HG02840 (cell line): ENCODE data around the gene CMTM7.
A peak's percentile ranks its signal among the peaks of the same experiment; 100 is the strongest.
"Not testable (repeated sequence)": the region's sequence is repeated elsewhere in the genome, so short reads cannot be mapped to it uniquely, and the experiment has no call there.

Experiments used
- ATAC-seq: cut with Tn5 transposase; IDR thresholded peaks from one replicate; pipeline ENCODE4 v1.9.1; 2021; ENCODE audit warnings: mild to moderate bottlenecking, moderate library complexity, moderate number of reproducible peaks; ENCODE audit not compliant: unreplicated experiment, low FRiP score

CMTM7 gene

DNA sequence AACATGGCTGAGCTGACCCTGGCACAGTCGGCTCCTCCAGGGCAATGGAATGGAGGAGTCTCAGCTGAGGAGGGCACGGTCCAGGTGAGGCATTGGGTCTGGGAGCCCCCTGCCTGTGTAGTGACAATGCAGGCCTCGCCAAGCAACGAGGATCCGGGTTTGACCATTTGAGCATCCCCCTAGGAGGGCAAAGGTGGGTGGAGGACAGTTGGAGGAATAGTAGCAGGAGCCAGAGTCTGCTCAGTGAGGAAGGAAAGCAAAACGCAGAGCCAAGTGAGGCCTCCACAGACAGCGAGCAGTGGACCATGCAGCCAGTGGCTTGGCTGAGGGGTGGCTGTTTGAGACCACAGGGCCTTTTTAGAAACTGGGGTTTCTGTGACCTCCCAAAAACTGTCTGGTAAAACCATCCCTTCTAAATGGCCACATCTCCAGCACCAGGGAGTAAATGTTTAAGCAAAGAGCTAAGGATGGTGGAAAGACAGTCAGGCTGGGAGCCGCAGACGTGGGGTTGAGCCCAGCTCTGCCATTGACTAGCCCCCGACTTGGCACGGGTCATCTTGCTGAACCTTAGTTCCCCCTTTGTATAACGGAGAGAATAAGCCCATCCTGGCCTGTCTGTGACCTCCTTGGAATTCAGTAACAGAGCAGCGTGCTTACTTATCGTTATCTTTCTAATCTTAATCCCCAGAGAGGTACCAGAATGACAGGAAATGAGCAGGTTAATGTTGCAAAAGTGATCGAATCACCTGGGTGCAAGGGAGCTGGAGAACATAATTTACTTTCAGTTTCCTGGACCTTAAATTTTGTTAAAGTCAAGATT, 64.2 kb downstream of the CMTM7 start:
- ATAC-seq, result no peak

DNA sequence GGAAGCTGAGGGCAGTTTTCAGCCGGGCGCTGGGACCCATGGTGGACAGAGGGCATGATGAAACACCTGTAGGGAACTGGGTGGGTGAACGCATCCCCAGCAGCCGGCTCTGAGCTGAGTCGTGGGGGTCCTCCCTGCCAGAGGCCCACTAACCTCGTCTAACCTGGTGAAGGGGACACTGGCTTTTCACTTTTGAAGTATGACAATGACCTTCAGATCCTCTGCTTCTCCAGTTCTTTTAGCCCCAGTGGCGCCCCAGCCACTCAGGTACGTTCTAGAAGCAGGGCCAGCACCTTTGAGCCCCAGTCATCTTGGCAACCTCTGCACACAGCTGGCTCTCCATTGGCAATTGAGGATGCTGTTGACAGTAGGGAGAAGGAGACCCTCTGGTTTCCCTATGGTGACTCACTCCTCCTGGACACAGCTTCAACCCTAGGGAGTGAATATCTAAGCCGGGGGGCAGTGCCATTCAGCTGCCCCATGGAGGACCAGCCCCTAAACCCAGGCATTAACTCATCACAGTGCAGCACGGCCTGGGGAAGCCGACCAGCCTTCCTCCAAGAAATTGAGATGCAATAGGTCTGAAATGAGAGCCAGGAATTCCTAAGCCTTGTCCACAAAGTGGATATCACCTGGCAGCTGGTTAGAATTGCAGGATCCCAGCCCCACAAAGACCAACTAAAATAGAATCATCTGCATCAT, 64.9 kb downstream of the CMTM7 start:
- ATAC-seq, result no peak

DNA sequence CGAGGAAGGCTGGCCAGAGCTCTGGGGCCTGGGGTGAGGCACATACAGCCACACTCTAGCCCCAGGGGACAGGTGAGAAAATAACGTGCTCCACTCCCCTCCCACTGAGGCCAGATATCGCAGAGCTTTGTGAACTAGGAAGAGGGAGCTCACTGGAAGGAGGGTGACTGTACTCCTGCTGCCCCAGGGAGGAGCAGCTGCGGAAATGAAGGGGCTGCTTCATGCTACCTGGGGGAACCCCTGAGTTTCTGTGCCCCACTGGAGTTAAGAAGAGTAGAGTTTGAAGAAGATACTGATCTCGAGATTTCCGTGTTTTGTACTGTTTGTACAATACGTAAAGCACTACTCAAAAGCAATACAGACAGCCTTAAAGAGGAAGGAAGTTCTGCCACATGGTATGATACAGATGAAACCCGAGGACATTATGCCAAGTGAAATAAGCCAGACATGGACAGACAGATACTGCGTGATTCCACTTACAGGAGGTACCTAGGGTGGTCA, 66.4 kb downstream of the CMTM7 start:
- no peak for ATAC-seq

DNA sequence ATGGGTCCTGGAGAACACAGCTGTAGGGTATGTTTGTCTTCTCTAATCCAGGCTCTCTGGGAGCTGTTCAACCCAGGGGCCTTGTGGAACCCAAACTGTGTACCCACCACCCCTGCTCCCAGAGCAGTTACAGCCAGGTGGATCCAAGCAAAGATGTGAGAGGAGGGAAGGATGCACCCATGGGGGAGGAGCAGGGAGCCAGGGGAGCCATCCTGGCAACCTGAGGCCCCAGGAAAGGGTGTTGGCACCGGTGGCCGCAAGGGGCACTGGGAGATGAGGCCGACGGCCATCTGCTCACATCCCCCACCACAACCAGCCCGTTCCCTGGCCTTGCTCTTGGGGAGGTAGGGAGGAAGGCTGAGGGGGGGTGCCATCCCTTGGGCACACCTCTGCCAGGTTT, 67.8 kb downstream of the CMTM7 start:
- ATAC-seq, result no peak

DNA sequence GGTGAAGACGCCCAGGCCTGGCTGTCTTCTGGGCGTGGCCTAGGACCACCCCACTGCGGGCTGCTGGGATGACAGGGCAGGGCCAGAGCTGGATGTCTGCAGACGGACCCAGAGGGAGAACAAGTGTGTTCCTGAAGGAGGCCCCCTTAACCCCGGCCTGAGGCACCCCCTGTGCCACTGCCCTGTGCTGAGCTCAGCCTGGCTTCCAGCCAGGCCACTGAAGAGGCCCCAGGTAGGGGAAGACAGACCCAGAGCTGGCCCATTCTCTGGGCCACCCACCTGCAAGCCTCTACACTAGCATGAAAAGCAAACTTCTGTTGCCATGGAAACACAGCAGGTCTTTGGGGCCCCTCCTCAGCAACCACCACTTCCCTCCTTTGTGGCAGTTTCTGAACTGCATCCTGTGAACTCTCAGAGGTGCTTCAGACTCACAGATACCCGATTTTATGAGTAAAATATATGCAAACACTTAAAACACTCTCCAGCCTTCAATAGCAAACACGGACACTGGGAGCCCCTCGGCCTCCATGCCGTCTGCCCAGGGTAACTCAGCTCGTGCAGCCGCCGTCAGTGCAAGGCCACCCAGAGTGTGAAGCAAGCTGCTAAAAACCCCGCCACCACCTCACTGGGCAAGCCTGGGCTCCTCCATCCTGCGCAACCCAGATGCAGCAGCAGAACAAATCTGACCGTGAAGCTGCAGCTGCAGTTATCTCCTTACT, 68.5 kb downstream of the CMTM7 start:
- peak; percentile 72 for ATAC-seq

DNA sequence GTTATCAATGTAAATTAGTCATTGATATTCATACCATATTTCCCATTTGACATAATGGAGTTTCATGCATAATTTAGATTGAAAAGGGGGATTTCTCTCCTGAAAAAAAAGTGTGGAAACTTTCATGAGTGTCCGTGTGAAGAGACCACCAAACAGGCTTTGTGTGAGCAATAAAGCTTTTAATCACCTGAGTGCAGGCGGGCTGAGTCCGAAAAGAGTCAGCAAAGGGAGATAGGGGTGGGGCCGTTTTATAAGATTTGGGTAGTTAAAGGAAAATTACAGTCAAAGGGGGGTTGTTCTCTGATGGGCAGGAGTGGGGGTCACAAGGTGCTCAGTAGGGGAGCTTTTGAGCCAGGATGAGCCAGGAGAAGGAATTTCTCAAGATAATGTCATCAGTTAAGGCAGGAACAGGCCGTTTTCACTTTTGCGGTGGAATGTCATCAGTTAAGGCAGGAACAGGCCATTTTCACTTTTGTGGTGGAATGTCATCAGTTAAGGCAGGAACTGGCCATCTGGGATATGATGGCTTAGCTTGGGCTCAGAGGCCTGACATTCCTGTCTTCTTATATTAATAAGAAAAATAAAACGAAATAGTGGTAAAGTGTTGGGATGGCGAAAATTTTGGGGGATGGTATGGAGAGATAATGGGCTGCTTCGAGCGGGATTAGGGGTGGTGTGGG, 69.3 kb downstream of the CMTM7 start:
- not testable (repeated sequence) for ATAC-seq

DNA sequence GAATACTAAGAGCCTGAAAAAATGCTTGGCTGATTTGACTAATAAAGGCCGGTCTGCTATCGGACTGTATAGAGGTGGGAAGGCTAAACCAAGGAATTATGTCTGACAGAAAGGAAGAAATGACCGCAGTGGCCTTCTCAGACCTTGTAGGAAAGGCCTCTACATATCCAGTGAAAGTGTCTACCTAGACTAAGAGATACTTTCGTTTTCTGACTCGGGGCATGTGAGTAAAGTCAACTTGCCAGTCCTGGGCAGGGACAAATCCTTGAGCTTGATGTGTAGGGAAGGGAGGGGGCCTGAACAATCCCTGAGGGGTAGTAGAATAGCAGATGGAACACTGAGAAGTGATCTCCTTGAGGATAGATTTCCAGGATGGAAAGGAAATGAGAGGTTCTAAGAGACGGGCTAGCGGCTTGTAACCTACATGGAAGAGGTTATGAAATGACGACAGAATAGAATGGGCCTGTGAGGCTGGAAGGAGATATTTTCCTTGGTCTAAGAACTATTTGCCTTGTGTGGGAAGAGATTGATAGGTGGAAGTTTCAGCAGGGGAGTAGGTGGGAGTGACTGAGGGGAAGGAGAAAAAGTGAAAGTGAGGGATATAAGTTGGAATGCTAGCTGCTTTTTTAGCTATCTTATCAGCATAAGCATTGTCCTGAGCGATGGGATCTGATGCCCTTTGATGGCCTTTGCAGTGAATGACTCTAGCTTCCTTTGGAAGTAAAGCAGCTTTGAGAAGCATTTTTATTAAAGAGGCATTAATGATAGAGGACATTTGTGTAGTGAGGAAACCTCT, 70.7 kb downstream of the CMTM7 start:
- ATAC-seq, result not testable (repeated sequence)

DNA sequence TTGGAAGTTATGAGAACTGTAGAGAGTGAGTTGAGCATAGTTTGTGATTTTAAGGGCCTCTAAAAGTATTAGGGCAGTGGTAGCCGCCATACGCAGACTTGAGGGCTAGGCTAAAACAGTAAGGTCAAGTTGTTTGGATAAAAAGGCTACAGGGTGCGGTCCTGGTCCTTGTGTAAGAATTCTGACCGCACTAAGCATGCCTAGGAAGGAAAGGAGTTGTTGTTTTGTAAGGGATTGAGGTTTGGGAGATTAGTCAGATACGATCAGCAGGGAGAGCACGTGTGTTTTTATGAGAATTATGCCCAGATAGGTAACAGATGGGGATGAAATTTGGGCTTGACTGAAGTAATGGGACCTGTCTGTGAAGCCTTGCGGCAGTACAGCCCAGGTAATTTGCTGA, 71.8 kb downstream of the CMTM7 start:
- not testable (repeated sequence) for ATAC-seq

DNA sequence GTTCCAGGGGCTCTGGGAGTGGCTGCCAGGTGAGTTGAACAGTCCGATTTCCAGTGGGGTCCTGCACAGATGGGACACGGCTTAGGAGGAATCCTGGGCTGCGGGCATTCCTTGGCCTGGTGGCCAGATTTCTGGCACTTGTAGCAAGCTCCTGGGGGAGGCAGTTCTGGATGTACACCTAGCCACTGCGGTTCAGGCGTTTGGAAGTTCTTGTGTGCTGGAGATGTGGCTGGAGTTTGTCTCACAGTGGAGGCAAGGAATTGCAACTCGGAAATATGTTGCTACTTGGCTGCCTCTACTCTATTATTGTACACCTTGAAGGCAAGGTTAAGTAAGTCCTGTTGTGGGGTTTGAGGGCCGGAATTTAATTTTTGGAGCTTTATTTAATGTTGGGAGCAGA, 73.1 kb downstream of the CMTM7 start:
- not testable (repeated sequence) for ATAC-seq

DNA sequence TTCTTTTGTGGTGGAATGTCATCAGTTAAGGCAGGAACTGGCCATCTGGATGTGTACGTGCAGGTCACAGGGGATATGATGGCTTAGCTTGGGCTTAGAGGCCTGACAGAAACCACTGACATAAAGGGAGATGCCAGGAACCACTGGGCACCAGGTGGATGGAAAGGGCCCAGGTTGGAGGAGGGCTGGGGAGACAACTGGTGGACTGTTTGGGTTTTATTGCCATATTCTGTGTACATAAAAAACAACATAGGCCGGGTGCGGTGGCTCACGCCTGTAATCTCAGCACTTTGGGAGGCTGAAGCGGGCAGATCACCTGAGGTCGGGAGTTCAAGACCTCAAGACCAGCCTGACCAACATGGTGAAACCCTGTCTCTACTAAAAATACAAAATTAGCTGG, 75.2 kb downstream of the CMTM7 start:
- not testable (repeated sequence) for ATAC-seq

DNA sequence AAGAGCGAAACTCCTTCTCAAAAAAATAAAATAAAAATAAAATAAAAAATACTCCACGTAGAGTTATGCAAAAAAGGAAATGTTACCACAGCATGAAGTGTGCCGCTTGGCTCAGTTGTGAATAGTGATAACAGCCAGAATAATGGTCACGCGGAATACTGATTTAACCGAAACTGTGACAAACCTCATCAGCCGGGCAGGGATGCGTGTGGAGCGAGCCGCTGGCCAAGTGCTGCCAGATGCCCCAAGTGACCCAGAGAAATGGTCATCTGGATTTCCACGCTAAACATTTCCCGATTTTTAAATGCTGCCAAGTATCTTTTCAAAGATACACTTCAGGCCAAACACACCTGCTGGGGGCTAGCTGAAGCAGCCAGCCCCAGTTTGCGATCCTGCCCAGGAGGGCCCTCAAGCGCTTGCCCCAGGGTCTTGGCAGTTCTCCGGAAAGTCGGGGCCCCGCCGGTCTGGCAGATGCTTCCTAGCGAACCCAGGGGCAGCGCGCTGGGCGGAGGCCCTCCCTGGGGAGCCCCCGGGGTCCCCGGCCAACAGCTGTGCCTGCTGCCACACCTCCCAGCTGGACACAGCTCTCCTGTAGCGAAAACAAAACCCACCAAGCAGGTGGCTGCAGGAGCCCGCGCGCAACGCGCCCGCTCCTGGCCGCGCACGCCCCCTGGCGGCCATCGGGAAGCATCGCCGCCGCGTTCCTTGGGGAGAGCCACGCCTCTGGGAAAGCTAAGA, 75.8 kb downstream of the CMTM7 start:
- peak; percentile 74 for ATAC-seq

DNA sequence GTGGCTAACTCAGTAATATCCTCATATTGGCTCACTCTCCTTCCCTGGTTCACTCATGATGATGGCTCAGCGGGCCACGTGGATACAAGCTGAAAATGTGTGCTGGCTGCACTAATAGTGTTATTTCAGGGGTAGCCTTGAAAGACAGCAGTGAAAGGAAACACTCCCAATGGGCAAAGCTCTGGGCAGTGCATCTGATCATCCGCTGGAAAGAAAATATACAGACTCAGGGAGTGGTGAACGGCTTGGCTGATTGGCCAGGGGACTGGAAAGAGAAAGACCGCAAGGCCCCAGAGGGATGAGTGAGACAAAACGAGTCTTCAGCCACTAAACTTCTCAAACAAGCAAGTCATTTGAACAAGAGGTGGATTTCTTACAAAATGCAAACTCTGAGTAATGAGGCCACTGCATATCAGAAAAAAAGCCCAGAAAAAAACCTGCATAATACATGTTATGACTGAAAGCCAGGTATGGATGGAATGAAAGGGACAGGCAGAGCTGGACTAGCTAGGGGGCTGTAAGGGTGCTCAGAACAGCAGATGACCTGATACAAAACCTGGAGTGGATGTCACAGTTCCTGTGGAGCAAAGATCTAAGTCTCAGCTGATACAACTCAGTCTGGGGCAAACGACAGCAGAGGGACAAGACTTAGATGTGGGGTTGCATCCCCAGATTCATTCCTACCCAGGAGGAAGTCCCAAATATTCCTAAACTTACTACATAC, 77.7 kb downstream of the CMTM7 start:
- no peak for ATAC-seq

DNA sequence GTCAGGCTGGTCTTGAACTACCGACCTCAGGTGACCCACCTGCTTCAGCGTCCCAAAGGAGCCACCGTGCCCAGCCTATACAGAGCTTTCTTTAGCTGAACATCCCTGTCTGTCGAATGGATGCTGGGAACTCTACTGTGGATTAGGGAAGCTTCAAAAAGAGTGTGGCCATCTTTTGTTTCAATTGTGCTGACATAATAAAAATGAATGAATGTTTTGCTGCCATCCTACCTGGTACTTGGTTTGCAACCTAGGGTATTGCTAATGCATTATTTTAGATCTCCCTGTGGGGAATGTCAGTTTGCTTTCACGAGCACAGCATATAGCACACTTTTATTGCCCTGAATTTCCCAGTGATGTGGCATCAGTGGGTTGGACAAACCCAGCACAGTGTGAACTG, 78.7 kb downstream of the CMTM7 start:
- ATAC-seq, result no peak

DNA sequence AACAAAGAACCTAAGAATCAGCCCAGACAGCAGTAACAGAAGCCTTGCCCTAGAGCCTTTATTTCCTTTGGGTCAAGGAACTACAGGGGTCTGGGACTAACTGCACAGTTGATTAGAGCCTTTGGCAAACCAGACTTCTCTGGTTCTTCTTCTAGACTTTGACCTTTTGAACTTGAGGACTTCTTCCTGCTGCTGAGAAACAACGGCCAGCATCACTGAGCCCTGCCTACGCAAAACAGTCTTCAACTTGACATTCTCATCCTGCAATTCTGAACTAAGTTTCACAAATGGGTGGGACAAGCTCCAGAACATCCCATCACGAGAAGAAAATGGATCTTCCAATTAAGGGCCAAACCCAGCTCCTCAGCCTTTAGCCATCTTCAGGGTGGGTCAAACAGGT, 79.6 kb downstream of the CMTM7 start:
- no peak for ATAC-seq

DNA sequence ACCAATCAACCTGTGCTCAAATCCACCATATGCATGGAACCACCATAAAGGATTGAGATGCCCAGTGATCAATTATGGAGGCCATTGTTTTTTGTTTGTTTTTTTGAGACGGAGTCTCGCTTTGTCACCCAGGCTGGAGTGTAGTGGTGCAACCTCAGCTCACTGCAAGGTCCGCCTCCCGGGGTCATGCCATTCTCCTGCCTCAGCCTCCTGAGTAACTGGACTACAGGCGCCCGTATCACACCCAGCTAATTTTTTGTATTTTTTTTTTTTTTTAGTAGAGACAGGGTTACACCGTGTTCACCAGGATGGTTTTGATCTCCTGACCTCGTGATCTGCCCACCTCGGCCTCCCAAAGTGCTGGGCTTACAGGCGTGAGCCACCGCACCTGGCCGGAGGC, 80.5 kb downstream of the CMTM7 start:
- not testable (repeated sequence) for ATAC-seq

DNA sequence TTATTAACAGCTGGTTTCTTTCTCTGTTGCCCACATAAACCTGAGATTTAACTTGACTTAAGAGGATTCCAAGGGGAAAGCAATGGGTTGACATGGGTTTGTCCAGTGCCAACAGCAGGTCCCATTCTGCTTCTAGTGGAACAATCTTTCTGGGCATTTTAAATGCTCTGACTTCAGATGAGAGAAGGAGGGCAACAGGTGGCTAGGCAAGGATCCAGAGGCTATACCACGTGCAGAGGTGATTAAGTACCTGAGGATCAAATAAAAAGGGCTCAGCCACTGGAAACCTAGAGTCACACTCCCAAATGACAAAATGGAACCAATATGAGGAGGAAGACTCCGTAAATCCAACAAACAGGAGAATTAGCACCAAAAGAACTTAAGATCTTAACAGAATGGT, 82.5 kb downstream of the CMTM7 start:
- ATAC-seq, result no peak

DNA sequence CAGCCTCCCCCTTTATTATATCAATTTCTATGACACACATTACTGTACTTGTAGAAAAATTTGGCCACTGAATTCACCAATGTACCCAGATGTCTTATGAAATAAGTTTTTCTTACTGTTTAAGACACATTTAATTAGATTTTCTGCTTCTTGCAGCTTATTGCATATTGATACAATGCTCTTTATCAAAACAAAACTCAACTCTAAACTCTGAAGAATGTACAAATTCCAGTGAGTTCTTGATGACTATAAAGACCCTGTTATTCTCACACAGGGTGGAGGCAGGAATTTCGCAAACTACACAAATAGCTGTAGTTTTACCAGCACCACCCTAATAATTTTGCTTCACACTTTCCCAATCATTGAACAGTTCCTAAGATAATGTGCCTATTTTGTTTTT, 89.0 kb downstream of the CMTM7 start:
- ATAC-seq, result no peak

DNA sequence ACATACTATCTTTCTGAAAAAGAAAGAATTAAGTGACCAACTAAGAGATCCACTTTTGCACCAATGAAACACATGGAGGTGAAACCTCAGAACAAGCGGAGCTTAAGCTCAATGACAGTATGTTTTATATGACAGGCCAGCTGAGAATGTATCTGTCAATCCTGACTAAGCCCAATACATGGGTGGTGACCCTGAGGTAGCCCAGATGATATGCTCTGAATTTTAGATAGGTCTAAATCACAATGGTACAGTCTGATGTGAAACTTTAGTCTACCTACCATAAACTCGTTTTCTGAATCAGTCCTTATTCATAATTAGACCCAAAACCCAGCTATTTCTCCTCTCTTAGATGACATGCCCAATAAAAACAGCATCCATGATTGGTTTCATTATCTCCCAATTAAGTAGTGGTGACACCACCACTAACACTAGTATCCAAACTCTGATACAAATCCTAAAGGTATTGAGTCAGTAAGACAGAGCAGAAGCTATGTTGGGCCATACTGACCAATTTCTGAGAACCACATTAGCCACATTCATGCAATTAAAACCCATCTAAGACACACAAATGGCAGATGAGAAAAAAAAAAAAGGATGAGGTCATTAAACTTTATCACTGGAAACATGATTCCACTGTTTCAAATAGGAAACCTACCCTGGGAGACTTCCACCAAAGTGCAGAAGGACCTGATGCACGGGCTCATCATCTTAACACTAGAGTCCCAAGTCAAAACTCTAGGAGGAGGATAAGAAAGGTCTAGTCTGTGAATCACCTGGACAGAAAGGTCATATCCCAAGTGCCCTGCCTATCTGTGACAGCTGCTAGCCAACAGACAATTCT, 90.4 kb downstream of the CMTM7 start:
- no peak for ATAC-seq
